ENCODE data around the gene ZNF407. TPM values are rescaled to one million over a fixed set of nuclear protein-coding genes. Genes with fewer than 3 reads are reported as not detected.

Gene ZNF407
- total RNA-seq, 1 experiment from 2014 or later: 7.6 TPM

- Histone ChIP-seq H3K79me2 (ENCODE audit: insufficient read depth, low read length) (no peaks in the 10 kb centered on the region), H3K4me1 (ENCODE audit: control insufficient read depth in 1 of 2, insufficient read depth in 2 of 2, low read length in 2 of 2) (no peaks in the 10 kb centered on the region), H4K20me1 (ENCODE audit: insufficient read depth) (no peaks in the 10 kb centered on the region), H3K4me2 (ENCODE audit: low read length) (no peak overlapping the region), H3K4me3 (replicated peaks in 1 of 2; ENCODE audit: low read depth in 1 of 2, low read length in 2 of 2) (no peak overlapping the region), H3K9me3 (ENCODE audit: control insufficient read depth in 1 of 2, insufficient read depth in 1 of 2, low read depth in 1 of 2, low read length in 2 of 2) (no peaks in the 10 kb centered on the region), H3K9ac (ENCODE audit: low read length) (no peak overlapping the region), H3K36me3 (ENCODE audit: control insufficient read depth in 1 of 2, insufficient read depth in 2 of 2, low read length in 2 of 2) (no peaks in the 10 kb centered on the region), H3K9me2 (ENCODE audit: insufficient read depth) (no peaks in the 10 kb centered on the region), H3K27ac (ENCODE audit: low read depth, low read length) (no peak overlapping the region), H2AFZ (ENCODE audit: low read depth, low read length, poor library complexity, severe bottlenecking) (no peak overlapping the region), H3K27me3 (ENCODE audit: insufficient read depth, low read length) (no peaks in the 10 kb centered on the region)
- intact Hi-C loops (cut with micrococcal nuclease): no loop called here
- no peak for ATAC-seq
- ChIA-PET RAD21 (ENCODE audit: low non-redundant PET in 1 of 2, low total read pairs in 2 of 2, uncharacterized antibody in 2 of 2, unreplicated experiment in 2 of 2) (no interaction called here), POLR2A (no interaction called here), CTCF (no interaction called here)
- DNase-seq (ENCODE audit: low read depth, low spot score): no peak
- no peak for TF ChIP-seq CBX3 (IDR thresholded peaks at IDR 0.05; ENCODE audit: low read depth)
- no peak for TF ChIP-seq YY1 (IDR thresholded peaks at IDR 0.05; ENCODE audit: extremely low read depth, insufficient replicate concordance, low read depth, low read length)
- TF ChIP-seq MAX (IDR thresholded peaks at IDR 0.05): no peak
- TF ChIP-seq POLR2AphosphoS5 (IDR thresholded peaks at IDR 0.05; ENCODE audit: low read depth, low read length): no peak
- TF ChIP-seq RAD21 (IDR thresholded peaks at IDR 0.05; ENCODE audit: low read depth): no peak
- TF ChIP-seq SP1 (IDR thresholded peaks at IDR 0.05; ENCODE audit: low read depth): no peak
- no peak for TF ChIP-seq ELF1 (IDR thresholded peaks at IDR 0.05; ENCODE audit: borderline replicate concordance, low read depth)
- no peak for TF ChIP-seq ZFX (IDR thresholded peaks at IDR 0.05)
- TF ChIP-seq ZNF274 (IDR thresholded peaks at IDR 0.05; ENCODE audit: low read depth, low read length): no peak
- no peak for TF ChIP-seq ZBTB33 (IDR thresholded peaks at IDR 0.05; ENCODE audit: extremely low read depth, insufficient replicate concordance, low read length)
- no peak for TF ChIP-seq EZH2 (IDR thresholded peaks at IDR 0.05)
- TF ChIP-seq TCF7L2 (IDR thresholded peaks at IDR 0.05; ENCODE audit: borderline replicate concordance, extremely low read depth, insufficient read depth, insufficient read length): no peak
- no peak for TF ChIP-seq POLR2A (IDR thresholded peaks at IDR 0.05; ENCODE audit: borderline replicate concordance, extremely low read depth, insufficient read depth, insufficient read length)
- TF ChIP-seq SRF (IDR thresholded peaks at IDR 0.05; ENCODE audit: low read depth): no peak
- TF ChIP-seq JUND (IDR thresholded peaks at IDR 0.05): no peak
- TF ChIP-seq SIN3A (IDR thresholded peaks at IDR 0.05; ENCODE audit: low read depth): no peak
- TF ChIP-seq CEBPB (IDR thresholded peaks at IDR 0.05; ENCODE audit: low read depth): no peak
- TF ChIP-seq FOSL1 (IDR thresholded peaks at IDR 0.05; ENCODE audit: low read depth): no peak
- TF ChIP-seq, protein P1, sequence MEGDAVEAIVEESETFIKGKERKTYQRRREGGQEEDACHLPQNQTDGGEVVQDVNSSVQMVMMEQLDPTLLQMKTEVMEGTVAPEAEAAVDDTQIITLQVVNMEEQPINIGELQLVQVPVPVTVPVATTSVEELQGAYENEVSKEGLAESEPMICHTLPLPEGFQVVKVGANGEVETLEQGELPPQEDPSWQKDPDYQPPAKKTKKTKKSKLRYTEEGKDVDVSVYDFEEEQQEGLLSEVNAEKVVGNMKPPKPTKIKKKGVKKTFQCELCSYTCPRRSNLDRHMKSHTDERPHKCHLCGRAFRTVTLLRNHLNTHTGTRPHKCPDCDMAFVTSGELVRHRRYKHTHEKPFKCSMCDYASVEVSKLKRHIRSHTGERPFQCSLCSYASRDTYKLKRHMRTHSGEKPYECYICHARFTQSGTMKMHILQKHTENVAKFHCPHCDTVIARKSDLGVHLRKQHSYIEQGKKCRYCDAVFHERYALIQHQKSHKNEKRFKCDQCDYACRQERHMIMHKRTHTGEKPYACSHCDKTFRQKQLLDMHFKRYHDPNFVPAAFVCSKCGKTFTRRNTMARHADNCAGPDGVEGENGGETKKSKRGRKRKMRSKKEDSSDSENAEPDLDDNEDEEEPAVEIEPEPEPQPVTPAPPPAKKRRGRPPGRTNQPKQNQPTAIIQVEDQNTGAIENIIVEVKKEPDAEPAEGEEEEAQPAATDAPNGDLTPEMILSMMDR (IDR thresholded peaks at IDR 0.05 in 2 of 3, conservative IDR thresholded peaks at IDR 0.05 in 1 of 3; ENCODE audit: borderline replicate concordance in 1 of 3, insufficient read depth in 1 of 3, low read depth in 2 of 3, low read length in 2 of 3): no peak
- TF ChIP-seq, protein P2, sequence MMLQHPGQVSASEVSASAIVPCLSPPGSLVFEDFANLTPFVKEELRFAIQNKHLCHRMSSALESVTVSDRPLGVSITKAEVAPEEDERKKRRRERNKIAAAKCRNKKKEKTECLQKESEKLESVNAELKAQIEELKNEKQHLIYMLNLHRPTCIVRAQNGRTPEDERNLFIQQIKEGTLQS (IDR thresholded peaks at IDR 0.05): no peak
- BruUV-seq (replicated peaks): no TSS peak
Measured at GRCh38 chr18:74957588-74958224, 360.0 kb downstream of the ZNF407 start.
